Measurements from ENCODE around the gene RBMS3. TPM values are rescaled to one million over a fixed set of nuclear protein-coding genes. Genes with fewer than 3 reads are reported as not detected.

The RBMS3 gene
- total RNA-seq, result 62.8 TPM

GRCh38 chr3:29280404-29281093 lies at the start of gene RBMS3:
TSS of gene RBMS3 (plus strand) at chr3:29281071.

Small RNA genes within 50 kb of the gene (small RNA-seq; reads per million reads assigned to genes)
- gene MTND4LP9 (ENCODE audit: low replicate concordance), result not detected
